SU-DHL-6 (cell line): Measurements from ENCODE around the gene ZFYVE27.
A peak's percentile ranks its signal among the peaks of the same experiment; 100 is the strongest.

ENCODE experiments used
- H2AFZ ChIP-seq: fragments of 200-600 bp; sonication (generic); 2 replicates; pipeline ENCODE4 v1.6.1; 2014; ENCODE audit warnings: low read depth, mild to moderate bottlenecking, moderate library complexity, mixed read lengths, antibody characterized with exemption, low read length; ENCODE audit not compliant: severe bottlenecking
- H3F3A ChIP-seq: fragments of 200-600 bp; shearing (Covaris generic); 2 replicates; pipeline ENCODE4 v1.6.0; 2016; ENCODE audit warnings: antibody characterized with exemption, mild to moderate bottlenecking; ENCODE audit not compliant: insufficient read depth
- H3K27ac ChIP-seq: fragments of 200-600 bp; sonication (generic); 2 replicates; pipeline ENCODE4 v1.5.1; 2016; ENCODE audit warnings: low read depth, mild to moderate bottlenecking, low read length, moderate library complexity, mixed read lengths
- H3K27me3 ChIP-seq: fragments of 200-600 bp; sonication (generic), shearing (Covaris generic); 2 replicates; pipeline ENCODE4 v1.6.0; 2014; ENCODE audit warnings: mild to moderate bottlenecking, low read length
- H3K36me3 ChIP-seq: fragments of 200-600 bp; sonication (generic); 2 replicates; pipeline ENCODE4 v1.6.1; 2014; ENCODE audit warnings: mild to moderate bottlenecking, low read length, mixed read lengths
- H3K4me2 ChIP-seq: fragments of 300-600, 200-600 bp; shearing (Covaris generic), sonication (generic); 2 replicates; pipeline ENCODE4 v1.6.0; 2014; ENCODE audit warnings: low read length, low read depth, mild to moderate bottlenecking; ENCODE audit not compliant: poor library complexity, severe bottlenecking
- H3K4me3 ChIP-seq: fragments of 200-600 bp; sonication (generic); 2 replicates; pipeline ENCODE4 v1.5.1; 2014; ENCODE audit warnings: antibody characterized with exemption, low read length, mild to moderate bottlenecking, mixed read lengths; ENCODE audit not compliant: insufficient read depth, poor library complexity, severe bottlenecking
- H3K79me2 ChIP-seq: fragments of 200-600 bp; sonication (generic); 2 replicates; pipeline ENCODE4 v1.6.1; 2014; ENCODE audit warnings: mild to moderate bottlenecking, low read length, moderate library complexity; ENCODE audit not compliant: insufficient read depth
- H3K9ac ChIP-seq: fragments of 200-600 bp; sonication (generic); 2 replicates; pipeline ENCODE4 v1.7.0; 2014; ENCODE audit warnings: mild to moderate bottlenecking, low read length
- H3K9me2 ChIP-seq: fragments of 200-600 bp; sonication (generic); replicated peaks from 2 replicates; pipeline ENCODE4 v1.6.1; 2014; ENCODE audit warnings: low read length; ENCODE audit not compliant: insufficient read depth
- H3K9me3 ChIP-seq: fragments of 200-600 bp; sonication (generic); 2 replicates; pipeline ENCODE4 v1.6.1; 2014; ENCODE audit warnings: low read length, mixed read lengths; ENCODE audit not compliant: insufficient read depth
- H4K20me1 ChIP-seq: fragments of 200-600 bp; sonication (generic); 2 replicates; pipeline ENCODE4 v1.6.1; 2014; ENCODE audit warnings: low read depth, mild to moderate bottlenecking, antibody characterized with exemption, low read length, moderate library complexity, mixed read lengths
- EZH2phosphoT487 ChIP-seq: fragments of 200-600 bp; sonication (generic), shearing (Covaris generic); conservative IDR thresholded peaks from 2 replicates; pipeline ENCODE4 v1.6.1; 2018; ENCODE audit warnings: mild to moderate bottlenecking, antibody characterized with exemption, low read length, moderate library complexity, mixed read lengths
- TF ChIP-seq, protein P1 (sequence below): fragments of 200-600 bp; sonication (generic); IDR thresholded peaks from one replicate; pipeline ENCODE4 v1.5.1; 2017; ENCODE audit warnings: antibody characterized with exemption, mild to moderate bottlenecking, low read length, moderate library complexity; ENCODE audit not compliant: insufficient read depth, poor library complexity, severe bottlenecking

The ZFYVE27 gene

DNA sequence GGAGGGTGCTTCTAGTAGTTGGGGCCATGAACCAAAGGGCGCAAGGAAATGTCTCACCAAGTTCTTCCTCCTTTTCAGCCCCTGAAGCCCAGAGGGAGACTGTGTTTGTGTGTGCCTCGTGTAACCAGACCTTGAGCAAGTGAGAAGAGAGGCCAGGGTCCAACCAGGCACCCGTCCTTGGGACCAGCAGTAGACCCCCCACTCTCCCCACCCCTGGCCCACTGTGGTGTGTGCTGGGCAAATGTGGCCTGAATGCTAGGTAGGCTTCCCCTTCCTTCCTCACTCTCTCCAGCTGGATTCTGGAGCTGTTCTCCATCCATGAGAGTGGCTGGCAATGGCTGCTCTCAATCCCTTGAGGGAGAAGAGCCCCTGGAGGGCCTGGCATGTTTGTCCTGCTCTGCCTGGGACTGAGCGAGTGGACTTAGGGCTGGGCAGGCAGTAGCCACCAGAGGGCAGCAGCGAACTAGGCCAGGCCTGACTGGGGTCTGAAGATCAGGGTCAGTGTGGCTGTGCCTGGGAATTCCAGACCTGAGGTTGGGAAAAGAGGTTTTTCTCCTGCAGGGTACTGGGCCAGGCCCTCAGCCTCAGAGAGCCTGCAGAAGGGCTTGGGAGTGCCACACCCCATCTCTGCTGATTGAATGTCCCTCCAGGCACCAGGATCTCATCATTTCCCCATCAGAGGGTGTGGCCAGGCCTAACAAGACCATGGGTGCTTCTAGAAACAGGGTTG is 22.4 kb downstream of the ZFYVE27 start:
- H3F3A ChIP-seq = no peaks in the 10 kb centered on the region
- no peak overlapping the region for H3K27ac ChIP-seq
- H3K27me3 ChIP-seq = no peaks in the 10 kb centered on the region
- no peak overlapping the region for H2AFZ ChIP-seq
- no peak overlapping the region for H3K4me3 ChIP-seq
- TF ChIP-seq EZH2phosphoT487 = no peak
- TF ChIP-seq, protein P1, sequence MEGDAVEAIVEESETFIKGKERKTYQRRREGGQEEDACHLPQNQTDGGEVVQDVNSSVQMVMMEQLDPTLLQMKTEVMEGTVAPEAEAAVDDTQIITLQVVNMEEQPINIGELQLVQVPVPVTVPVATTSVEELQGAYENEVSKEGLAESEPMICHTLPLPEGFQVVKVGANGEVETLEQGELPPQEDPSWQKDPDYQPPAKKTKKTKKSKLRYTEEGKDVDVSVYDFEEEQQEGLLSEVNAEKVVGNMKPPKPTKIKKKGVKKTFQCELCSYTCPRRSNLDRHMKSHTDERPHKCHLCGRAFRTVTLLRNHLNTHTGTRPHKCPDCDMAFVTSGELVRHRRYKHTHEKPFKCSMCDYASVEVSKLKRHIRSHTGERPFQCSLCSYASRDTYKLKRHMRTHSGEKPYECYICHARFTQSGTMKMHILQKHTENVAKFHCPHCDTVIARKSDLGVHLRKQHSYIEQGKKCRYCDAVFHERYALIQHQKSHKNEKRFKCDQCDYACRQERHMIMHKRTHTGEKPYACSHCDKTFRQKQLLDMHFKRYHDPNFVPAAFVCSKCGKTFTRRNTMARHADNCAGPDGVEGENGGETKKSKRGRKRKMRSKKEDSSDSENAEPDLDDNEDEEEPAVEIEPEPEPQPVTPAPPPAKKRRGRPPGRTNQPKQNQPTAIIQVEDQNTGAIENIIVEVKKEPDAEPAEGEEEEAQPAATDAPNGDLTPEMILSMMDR = peak; percentile 66
- H3K9ac ChIP-seq = no peak overlapping the region
- H3K9me3 ChIP-seq = no peaks in the 10 kb centered on the region
- H3K4me2 ChIP-seq = no peak overlapping the region
- no peaks in the 10 kb centered on the region; the same call in 1 of the 2 replicates for H4K20me1 ChIP-seq
- H3K79me2 ChIP-seq = no peaks in the 10 kb centered on the region
- H3K36me3 ChIP-seq = no peaks in the 10 kb centered on the region
- H3K9me2 ChIP-seq = no peaks in the 10 kb centered on the region

DNA sequence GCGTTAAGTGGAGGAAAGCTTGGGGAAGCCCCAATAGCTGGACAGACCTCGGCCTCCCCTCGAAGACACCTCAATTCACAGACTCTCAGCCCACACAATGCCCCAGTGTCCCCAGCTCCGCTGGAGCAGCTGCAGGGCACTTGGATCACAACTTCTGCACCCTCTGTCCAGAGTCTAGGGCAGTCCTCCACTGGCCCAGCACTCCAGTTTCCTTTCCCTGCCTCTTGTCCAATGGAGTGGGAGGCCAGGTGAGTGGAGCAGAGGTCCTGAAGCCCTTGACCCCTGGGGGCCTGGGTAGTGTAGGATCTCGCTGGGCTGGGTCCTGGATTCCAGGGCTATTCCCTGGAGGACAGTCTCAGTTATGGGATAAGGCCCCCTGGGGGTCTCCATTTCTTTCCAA is 23.0 kb downstream of the ZFYVE27 start:
- no peak overlapping the region for H2AFZ ChIP-seq
- no peaks in the 10 kb centered on the region for H3K36me3 ChIP-seq
- H3K79me2 ChIP-seq = no peaks in the 10 kb centered on the region
- H4K20me1 ChIP-seq = no peaks in the 10 kb centered on the region; the same call in 1 of the 2 replicates
- H3F3A ChIP-seq = no peaks in the 10 kb centered on the region
- H3K9me3 ChIP-seq = no peaks in the 10 kb centered on the region
- H3K9me2 ChIP-seq = no peaks in the 10 kb centered on the region
- no peaks in the 10 kb centered on the region for H3K27me3 ChIP-seq
- no peak overlapping the region for H3K27ac ChIP-seq
- H3K4me3 ChIP-seq = no peak overlapping the region
- TF ChIP-seq, protein P1 = no peak
- TF ChIP-seq EZH2phosphoT487 = no peak
- H3K4me2 ChIP-seq = no peak overlapping the region
- H3K9ac ChIP-seq = no peak overlapping the region

DNA sequence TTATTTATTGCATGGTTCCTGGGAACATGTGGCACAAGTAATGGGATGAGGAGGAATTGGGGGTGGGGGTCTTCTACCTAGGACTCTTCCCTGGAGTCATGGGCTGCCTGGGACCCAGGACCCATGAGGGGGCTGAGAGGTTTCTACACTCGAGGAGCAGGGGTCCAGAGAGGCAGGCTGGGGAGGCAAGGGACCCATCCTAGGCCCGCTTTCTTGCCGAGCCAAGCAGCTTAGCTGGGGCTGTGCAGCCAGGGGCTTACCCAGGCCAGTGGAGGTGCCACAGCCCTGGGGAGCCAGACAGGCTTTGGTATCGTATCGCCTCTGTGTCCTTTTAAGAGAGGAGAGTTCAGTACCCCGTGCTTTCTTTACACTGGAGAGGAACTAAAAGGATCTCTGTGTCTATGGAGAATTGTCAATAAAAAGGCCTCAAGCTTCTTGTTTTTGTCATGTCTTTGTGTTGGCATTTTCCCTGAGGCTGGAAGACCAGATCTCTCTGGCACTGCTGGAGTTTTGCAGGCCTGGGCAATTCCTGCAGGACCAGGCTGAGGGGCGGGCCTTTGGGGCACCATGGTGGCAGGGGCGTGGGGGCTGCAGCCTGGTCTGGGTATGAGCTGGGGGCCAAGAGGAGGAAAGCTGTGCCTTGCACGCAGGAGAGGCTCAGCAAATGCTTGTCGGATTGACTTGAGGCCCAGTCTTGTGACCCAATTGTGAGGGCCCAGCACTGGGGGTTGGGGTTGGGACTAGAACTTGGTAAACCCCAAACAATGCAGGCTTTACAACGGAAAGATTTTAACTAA is 23.7 kb downstream of the ZFYVE27 start:
- no peaks in the 10 kb centered on the region for H3K9me2 ChIP-seq
- H3K36me3 ChIP-seq = no peaks in the 10 kb centered on the region
- H3F3A ChIP-seq = no peaks in the 10 kb centered on the region
- H3K79me2 ChIP-seq = no peaks in the 10 kb centered on the region
- H4K20me1 ChIP-seq = no peaks in the 10 kb centered on the region; the same call in 1 of the 2 replicates
- TF ChIP-seq EZH2phosphoT487 = no peak
- TF ChIP-seq, protein P1 = no peak
- no peak overlapping the region for H3K4me2 ChIP-seq
- H3K4me3 ChIP-seq = no peak overlapping the region
- no peak overlapping the region for H3K9ac ChIP-seq
- H2AFZ ChIP-seq = no peak overlapping the region
- no peaks in the 10 kb centered on the region for H3K9me3 ChIP-seq
- H3K27ac ChIP-seq = no peak overlapping the region
- no peaks in the 10 kb centered on the region for H3K27me3 ChIP-seq
